HEK293 (cell line): ENCODE measurements around the gene CSTPP1.

ENCODE experiments used
- SCRT1 ChIP-seq: fragments of 450-650 bp; formaldehyde crosslinking; IDR thresholded peaks from 2 replicates; pipeline ENCODE4 v1.5.1; 2016; ENCODE audit warnings: missing biosample characterization, missing genetic modification characterization, borderline replicate concordance
- ZBTB17 ChIP-seq: fragments of 450-650 bp; formaldehyde crosslinking; IDR thresholded peaks from 2 replicates; pipeline ENCODE4 v1.5.1; 2016; ENCODE audit warnings: missing biosample characterization, missing genetic modification characterization
- ZEB2 ChIP-seq: fragments of 450-650 bp; formaldehyde crosslinking; IDR thresholded peaks from 2 replicates; pipeline ENCODE4 v1.5.1; 2016; ENCODE audit warnings: missing biosample characterization, missing genetic modification characterization
- ZNF140 ChIP-seq: fragments of 450-650 bp; formaldehyde crosslinking; IDR thresholded peaks from 2 replicates; pipeline ENCODE4 v1.5.1; 2016; ENCODE audit warnings: missing biosample characterization, missing genetic modification characterization
- ZNF148 ChIP-seq: fragments of 450-650 bp; formaldehyde crosslinking; IDR thresholded peaks from 2 replicates; pipeline ENCODE4 v1.5.0; 2017; ENCODE audit warnings: missing biosample characterization, missing genetic modification characterization, borderline replicate concordance
- ZNF223 ChIP-seq: fragments of 450-650 bp; formaldehyde crosslinking; IDR thresholded peaks from 2 replicates; pipeline ENCODE4 v1.5.1; 2016; ENCODE audit warnings: missing biosample characterization, missing genetic modification characterization
- ZNF274 ChIP-seq, 2 experiments: fragments of 200-500 bp in 1 of 2; fragments of 450-650 bp in 1 of 2; sonication (Bioruptor generic) in 1 of 2; formaldehyde crosslinking in 1 of 2; IDR thresholded peaks; 2 replicates each; pipeline versions ENCODE4 v1.5.1 to v1.6.1; 2014 to 2016; ENCODE audit warnings: borderline replicate concordance in 1 of 2, inconsistent platforms in 1 of 2, low read length in 1 of 2, missing biosample characterization in 1 of 2, missing genetic modification characterization in 1 of 2
- ZNF354C ChIP-seq: fragments of 450-650 bp; formaldehyde crosslinking; IDR thresholded peaks from 2 replicates; pipeline ENCODE4 v1.5.1; 2016; ENCODE audit warnings: missing biosample characterization, missing genetic modification characterization, low read depth, borderline replicate concordance
- ZNF518A ChIP-seq: fragments of 450-650 bp; formaldehyde crosslinking; conservative IDR thresholded peaks from 2 replicates; pipeline ENCODE4 v1.5.1; 2016; ENCODE audit warnings: low read depth, missing biosample characterization, missing genetic modification characterization
- ZNF555 ChIP-seq: fragments of 450-650 bp; formaldehyde crosslinking; conservative IDR thresholded peaks from 2 replicates; pipeline ENCODE4 v1.5.1; 2017; ENCODE audit warnings: missing biosample characterization, mild to moderate bottlenecking, missing genetic modification characterization, inconsistent platforms
- ZNF626 ChIP-seq: fragments of 450-650 bp; sonication (Bioruptor Pico); formaldehyde crosslinking; IDR thresholded peaks from 2 replicates; pipeline ENCODE4 v1.5.1; 2018; ENCODE audit warnings: missing biosample characterization, missing genetic modification characterization, inconsistent platforms
- ZSCAN18 ChIP-seq: fragments of 450-650 bp; formaldehyde crosslinking; IDR thresholded peaks from 2 replicates; pipeline ENCODE4 v1.5.1; 2016; ENCODE audit warnings: missing biosample characterization, missing genetic modification characterization
- TF ChIP-seq, protein P1 (sequence below): IDR thresholded peaks from 2 replicates; pipeline ENCODE4 v1.6.1; 2011; ENCODE audit warnings: mild to moderate bottlenecking, low read depth, low read length, borderline replicate concordance
- TF ChIP-seq, protein P2 (sequence below): fragments of 450-650 bp; formaldehyde crosslinking; IDR thresholded peaks from 2 replicates; pipeline ENCODE4 v1.5.1; 2016; ENCODE audit warnings: missing biosample characterization, missing genetic modification characterization, borderline replicate concordance
- TF ChIP-seq, protein P3 (sequence below): sonication (generic); formaldehyde crosslinking; IDR thresholded peaks from 2 replicates; pipeline ENCODE4 v1.8.1; 2022; ENCODE audit warnings: mild to moderate bottlenecking, moderate library complexity, missing genetic modification reagents
- TF ChIP-seq, protein P4 (sequence below): fragments of 450-650 bp; formaldehyde crosslinking; IDR thresholded peaks from 2 replicates; pipeline ENCODE4 v1.5.1; 2017; ENCODE audit warnings: missing biosample characterization, missing genetic modification characterization
- TF ChIP-seq, protein P5 (sequence below): fragments of 450-650 bp; formaldehyde crosslinking; IDR thresholded peaks from 2 replicates; pipeline ENCODE4 v1.5.1; 2016; ENCODE audit warnings: missing biosample characterization, missing genetic modification characterization, low read depth

The CSTPP1 gene

DNA sequence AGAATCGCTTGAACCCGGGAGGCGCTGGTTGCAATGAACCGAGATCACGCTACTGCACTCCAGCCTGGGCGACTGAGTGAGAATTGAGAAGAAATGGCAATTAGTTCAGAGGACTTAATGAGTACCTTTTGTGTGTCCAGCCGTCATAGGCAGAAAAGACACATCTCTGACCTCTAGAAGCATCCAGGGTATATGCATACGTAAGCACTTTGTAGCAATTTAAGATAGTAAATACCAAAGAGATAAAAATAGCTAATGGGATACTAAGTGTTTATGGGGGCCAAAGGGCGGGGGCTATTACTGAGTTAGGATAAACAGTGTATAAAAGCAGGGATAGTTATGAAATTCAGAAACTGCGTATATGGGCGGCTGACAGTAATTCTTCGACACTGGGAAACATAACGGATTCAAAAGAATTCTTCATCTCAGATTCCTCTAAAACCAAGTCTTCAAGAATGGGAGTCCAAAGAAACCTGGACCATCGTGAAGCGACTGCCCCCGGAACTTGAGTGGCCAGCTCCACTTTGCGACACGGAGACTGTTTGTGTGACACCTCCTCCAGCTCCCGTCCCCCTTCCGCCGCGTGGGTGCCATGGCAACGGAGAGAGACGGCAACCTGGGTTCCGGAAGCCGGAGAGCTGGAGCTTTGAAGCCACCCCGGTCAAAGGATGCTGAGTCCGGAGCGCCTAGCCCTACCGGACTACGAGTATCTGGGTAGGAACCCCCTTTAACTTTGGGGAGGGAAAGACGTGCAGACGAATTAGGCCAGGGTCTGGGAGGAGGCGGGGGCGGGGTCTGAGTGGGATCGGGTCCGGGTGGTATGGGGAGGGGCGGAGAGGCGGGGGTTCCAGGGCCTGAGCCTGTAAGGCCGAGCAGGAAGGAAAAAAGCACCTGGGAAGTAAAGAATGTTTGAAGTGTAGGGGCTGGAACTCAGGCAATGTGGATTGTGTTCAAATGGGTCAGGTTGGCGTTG, at the start of gene CSTPP1 (continued):
- TF ChIP-seq, protein P1, sequence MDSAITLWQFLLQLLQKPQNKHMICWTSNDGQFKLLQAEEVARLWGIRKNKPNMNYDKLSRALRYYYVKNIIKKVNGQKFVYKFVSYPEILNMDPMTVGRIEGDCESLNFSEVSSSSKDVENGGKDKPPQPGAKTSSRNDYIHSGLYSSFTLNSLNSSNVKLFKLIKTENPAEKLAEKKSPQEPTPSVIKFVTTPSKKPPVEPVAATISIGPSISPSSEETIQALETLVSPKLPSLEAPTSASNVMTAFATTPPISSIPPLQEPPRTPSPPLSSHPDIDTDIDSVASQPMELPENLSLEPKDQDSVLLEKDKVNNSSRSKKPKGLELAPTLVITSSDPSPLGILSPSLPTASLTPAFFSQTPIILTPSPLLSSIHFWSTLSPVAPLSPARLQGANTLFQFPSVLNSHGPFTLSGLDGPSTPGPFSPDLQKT: no peak
- TF ChIP-seq ZNF555: no peak
- TF ChIP-seq ZSCAN18 (tag by site-specific recombination): no peak
- TF ChIP-seq, protein P2, sequence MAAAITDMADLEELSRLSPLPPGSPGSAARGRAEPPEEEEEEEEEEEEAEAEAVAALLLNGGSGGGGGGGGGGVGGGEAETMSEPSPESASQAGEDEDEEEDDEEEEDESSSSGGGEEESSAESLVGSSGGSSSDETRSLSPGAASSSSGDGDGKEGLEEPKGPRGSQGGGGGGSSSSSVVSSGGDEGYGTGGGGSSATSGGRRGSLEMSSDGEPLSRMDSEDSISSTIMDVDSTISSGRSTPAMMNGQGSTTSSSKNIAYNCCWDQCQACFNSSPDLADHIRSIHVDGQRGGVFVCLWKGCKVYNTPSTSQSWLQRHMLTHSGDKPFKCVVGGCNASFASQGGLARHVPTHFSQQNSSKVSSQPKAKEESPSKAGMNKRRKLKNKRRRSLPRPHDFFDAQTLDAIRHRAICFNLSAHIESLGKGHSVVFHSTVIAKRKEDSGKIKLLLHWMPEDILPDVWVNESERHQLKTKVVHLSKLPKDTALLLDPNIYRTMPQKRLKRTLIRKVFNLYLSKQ (tag by site-specific recombination): no peak
- TF ChIP-seq, protein P3, sequence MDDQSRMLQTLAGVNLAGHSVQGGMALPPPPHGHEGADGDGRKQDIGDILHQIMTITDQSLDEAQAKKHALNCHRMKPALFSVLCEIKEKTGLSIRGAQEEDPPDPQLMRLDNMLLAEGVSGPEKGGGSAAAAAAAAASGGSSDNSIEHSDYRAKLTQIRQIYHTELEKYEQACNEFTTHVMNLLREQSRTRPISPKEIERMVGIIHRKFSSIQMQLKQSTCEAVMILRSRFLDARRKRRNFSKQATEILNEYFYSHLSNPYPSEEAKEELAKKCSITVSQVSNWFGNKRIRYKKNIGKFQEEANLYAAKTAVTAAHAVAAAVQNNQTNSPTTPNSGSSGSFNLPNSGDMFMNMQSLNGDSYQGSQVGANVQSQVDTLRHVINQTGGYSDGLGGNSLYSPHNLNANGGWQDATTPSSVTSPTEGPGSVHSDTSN (CRISPR knock-in tag): no peak
- no peak for TF ChIP-seq ZNF140 (tag by site-specific recombination)
- TF ChIP-seq ZNF148 (tag by site-specific recombination): no peak
- TF ChIP-seq ZBTB17 (tag by site-specific recombination): peak; percentile 65
- TF ChIP-seq ZNF223 (tag by site-specific recombination): no peak
- peak; percentile 82 for TF ChIP-seq ZEB2 (tag by site-specific recombination)
- no peak for TF ChIP-seq ZNF274 (IDR thresholded peaks at IDR 0.05; ENCODE audit: low read length)
- TF ChIP-seq ZNF274 (tag by site-specific recombination; IDR thresholded peaks at IDR 0.05; ENCODE audit: borderline replicate concordance): no peak
- TF ChIP-seq SCRT1 (tag by site-specific recombination): no peak
- TF ChIP-seq, protein P4, sequence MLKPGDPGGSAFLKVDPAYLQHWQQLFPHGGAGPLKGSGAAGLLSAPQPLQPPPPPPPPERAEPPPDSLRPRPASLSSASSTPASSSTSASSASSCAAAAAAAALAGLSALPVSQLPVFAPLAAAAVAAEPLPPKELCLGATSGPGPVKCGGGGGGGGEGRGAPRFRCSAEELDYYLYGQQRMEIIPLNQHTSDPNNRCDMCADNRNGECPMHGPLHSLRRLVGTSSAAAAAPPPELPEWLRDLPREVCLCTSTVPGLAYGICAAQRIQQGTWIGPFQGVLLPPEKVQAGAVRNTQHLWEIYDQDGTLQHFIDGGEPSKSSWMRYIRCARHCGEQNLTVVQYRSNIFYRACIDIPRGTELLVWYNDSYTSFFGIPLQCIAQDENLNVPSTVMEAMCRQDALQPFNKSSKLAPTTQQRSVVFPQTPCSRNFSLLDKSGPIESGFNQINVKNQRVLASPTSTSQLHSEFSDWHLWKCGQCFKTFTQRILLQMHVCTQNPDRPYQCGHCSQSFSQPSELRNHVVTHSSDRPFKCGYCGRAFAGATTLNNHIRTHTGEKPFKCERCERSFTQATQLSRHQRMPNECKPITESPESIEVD (tag by site-specific recombination): no peak
- TF ChIP-seq ZNF626: 0 out of 2 replicates have a peak, but pooled peaks have one; percentile 38
- peak; percentile 91 for TF ChIP-seq ZNF518A (tag by site-specific recombination)
- TF ChIP-seq, protein P5, sequence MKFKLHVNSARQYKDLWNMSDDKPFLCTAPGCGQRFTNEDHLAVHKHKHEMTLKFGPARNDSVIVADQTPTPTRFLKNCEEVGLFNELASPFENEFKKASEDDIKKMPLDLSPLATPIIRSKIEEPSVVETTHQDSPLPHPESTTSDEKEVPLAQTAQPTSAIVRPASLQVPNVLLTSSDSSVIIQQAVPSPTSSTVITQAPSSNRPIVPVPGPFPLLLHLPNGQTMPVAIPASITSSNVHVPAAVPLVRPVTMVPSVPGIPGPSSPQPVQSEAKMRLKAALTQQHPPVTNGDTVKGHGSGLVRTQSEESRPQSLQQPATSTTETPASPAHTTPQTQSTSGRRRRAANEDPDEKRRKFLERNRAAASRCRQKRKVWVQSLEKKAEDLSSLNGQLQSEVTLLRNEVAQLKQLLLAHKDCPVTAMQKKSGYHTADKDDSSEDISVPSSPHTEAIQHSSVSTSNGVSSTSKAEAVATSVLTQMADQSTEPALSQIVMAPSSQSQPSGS (tag by site-specific recombination): no peak
- no peak for TF ChIP-seq ZNF354C (tag by site-specific recombination)
